CD8-positive, alpha-beta memory T cell (primary cell): ENCODE data around the gene KRT84. TPM values are rescaled to one million over a fixed set of nuclear protein-coding genes. Genes with fewer than 3 reads are reported as not detected.
"Not testable (repeated sequence)": the region's sequence is repeated elsewhere in the genome, so short reads cannot be mapped to it uniquely, and the experiment has no call there.

Experiments
- CTCF ChIA-PET: fragments of 350-600 bp; sonication (Branson Sonifier 250); formaldehyde crosslinking; loops from one replicate; lab custom pipeline; 2021; ENCODE audit warnings: antibody characterized with exemption; lab: Charles Lee
- POLR2A ChIA-PET: fragments of 350-600 bp; sonication (Branson Sonifier 250); formaldehyde crosslinking; loops from one replicate; lab custom pipeline; 2021; ENCODE audit warnings: antibody characterized with exemption; lab: Charles Lee
- DNase-seq, 5 donors: peaks; one replicate each; pipeline versions ENCODE4 v3.0.0 to v3.0.0-alpha.2; 2020 to 2022; ENCODE audit warnings: mixed read lengths in 1 of 5
- H3K27ac ChIP-seq: one replicate; pipeline ENCODE4 v1.7.0; 2013; ENCODE audit warnings: low read depth, mild to moderate bottlenecking, low read length, moderate library complexity
- H3K27me3 ChIP-seq: 2 replicates; pipeline ENCODE4 v1.7.0; 2013; ENCODE audit warnings: low read length, mild to moderate bottlenecking; ENCODE audit not compliant: insufficient read depth, poor library complexity, severe bottlenecking
- H3K36me3 ChIP-seq: 2 replicates; pipeline ENCODE4 v1.7.0; 2013; ENCODE audit warnings: mild to moderate bottlenecking, low read length, moderate library complexity; ENCODE audit not compliant: insufficient read depth
- H3K4me1 ChIP-seq: 2 replicates; pipeline ENCODE4 v1.7.0; 2013; ENCODE audit warnings: mild to moderate bottlenecking, low read length, moderate library complexity; ENCODE audit not compliant: insufficient read depth
- H3K4me3 ChIP-seq: 2 replicates; pipeline ENCODE4 v1.7.0; 2013; ENCODE audit warnings: mild to moderate bottlenecking, low read length
- H3K9me3 ChIP-seq: 2 replicates; pipeline ENCODE4 v1.7.0; 2013; ENCODE audit warnings: mild to moderate bottlenecking, low read length
- H3K27ac Mint-ChIP-seq, 8 donors: one replicate each; pipeline ENCODE4 v1.8.0; 2020 to 2021; ENCODE audit warnings: mixed read lengths in 8 of 8, mild to moderate bottlenecking in 6 of 8, inconsistent platforms in 3 of 8, moderate library complexity in 3 of 8
- H3K27me3 Mint-ChIP-seq, 2 donors: one replicate each; pipeline ENCODE4 v1.8.0; 2020 to 2021; ENCODE audit warnings: mixed read lengths in 2 of 2, mild to moderate bottlenecking in 1 of 2, moderate library complexity in 1 of 2
- H3K36me3 Mint-ChIP-seq, 3 donors: one replicate each; pipeline ENCODE4 v1.8.0; 2020 to 2021; ENCODE audit warnings: mixed read lengths in 3 of 3, inconsistent platforms in 1 of 3, mild to moderate bottlenecking in 1 of 3
- H3K4me1 Mint-ChIP-seq, 3 donors: one replicate each; pipeline ENCODE4 v1.8.0; 2020 to 2021; ENCODE audit warnings: mixed read lengths in 3 of 3, inconsistent platforms in 1 of 3, mild to moderate bottlenecking in 1 of 3
- H3K4me3 Mint-ChIP-seq, 7 donors: one replicate each; pipeline ENCODE4 v1.8.0; 2020 to 2021; ENCODE audit warnings: mixed read lengths in 7 of 7, mild to moderate bottlenecking in 6 of 7, moderate library complexity in 4 of 7, inconsistent platforms in 2 of 7
- H3K9me3 Mint-ChIP-seq, 5 donors: one replicate each; pipeline ENCODE4 v1.8.0; 2020 to 2022; ENCODE audit warnings: mixed read lengths in 5 of 5, mild to moderate bottlenecking in 3 of 5, moderate library complexity in 2 of 5, inconsistent platforms in 1 of 5
- polyA plus RNA-seq: library from polyadenylated mRNA; unstranded; fragments of 300-500 nt; fragmentation: Illumina TruSeq; gene quantifications from one replicate; pipeline ENCODE4 v1.2.3, GENCODE V29; 2021
- total RNA-seq, 2 experiments: library from RNA; stranded (reverse); gene quantifications; one replicate each; pipeline ENCODE4 v1.2.3, GENCODE V29; 2021

KRT84 gene
- total and polyA plus RNA-seq, 3 experiments from 2014 or later = not detected

DNA sequence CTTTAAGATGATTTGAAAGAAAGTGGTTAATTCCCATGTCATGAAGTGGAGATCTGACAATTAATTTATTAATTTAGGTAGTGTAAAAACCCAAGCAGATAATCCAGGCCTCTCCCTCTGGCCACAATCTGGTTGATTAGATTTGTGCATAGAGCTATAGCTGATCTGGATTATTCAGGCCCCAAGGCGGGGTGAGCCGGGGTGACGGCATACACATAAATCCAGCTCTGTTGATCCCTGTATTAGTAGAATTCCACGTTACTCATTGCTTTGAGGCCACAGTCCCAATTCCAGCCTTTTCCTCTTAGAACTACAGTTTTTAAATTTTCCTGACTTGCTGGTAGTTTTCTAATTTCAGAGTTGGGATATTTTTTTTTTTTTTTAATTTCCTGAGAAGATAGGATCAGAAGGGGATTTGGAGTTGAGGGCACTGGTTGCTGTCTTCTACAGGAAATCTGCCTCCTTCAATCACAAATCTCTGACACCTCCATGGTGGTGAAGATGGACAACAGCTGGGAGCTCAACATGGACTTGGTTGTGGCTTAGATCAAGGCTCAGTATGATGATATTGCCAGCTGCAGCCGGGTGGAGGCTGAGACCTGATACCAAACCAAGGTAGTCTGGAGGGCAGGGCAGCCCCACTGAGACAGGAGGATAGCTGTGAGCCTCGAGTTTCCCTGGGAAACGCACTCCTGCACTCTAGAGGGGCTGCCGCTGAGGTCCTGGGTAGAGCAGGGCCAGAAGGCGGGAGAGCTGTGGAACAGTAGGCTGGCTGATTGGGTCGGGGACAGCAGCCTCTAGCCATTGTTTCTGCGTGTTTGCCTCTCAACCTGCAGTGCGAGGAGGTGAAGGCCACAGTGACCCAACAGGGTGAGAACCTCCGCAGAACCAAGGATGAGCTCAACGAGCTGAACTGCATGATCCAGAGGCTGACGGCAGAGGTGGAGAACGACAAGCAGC is 37.6 kb downstream of the KRT84 start:
- no peak overlapping the region for H3K4me3 ChIP-seq
- H3K36me3 ChIP-seq = no peaks in the 10 kb centered on the region
- Mint-ChIP-seq H3K36me3 (no peaks in the 10 kb centered on the region), H3K4me3 (no peak overlapping the region), H3K9me3 (peaks cover 0 to 3% (median 0%) of the 10 kb centered on the region in 5 donors), H3K27ac (no peak overlapping the region), H3K4me1 (peaks cover 24 to 39% (median 28%) of the 10 kb centered on the region in 3 donors), H3K27me3 (peaks cover 5 to 12% of the 10 kb centered on the region in 2 donors)
- peaks cover 21% of the 10 kb centered on the region for H3K4me1 ChIP-seq
- H3K27ac ChIP-seq = no peak overlapping the region
- ChIA-PET CTCF (interaction anchor here (1.5 kb wide), 1 partner anchor 9 kb away, joined by 4 read pairs; no protein-coding TSS in a partner anchor), POLR2A (no interaction called here)
- no peak for DNase-seq
- no peaks in the 10 kb centered on the region for H3K9me3 ChIP-seq
- H3K27me3 ChIP-seq = no peaks in the 10 kb centered on the region

DNA sequence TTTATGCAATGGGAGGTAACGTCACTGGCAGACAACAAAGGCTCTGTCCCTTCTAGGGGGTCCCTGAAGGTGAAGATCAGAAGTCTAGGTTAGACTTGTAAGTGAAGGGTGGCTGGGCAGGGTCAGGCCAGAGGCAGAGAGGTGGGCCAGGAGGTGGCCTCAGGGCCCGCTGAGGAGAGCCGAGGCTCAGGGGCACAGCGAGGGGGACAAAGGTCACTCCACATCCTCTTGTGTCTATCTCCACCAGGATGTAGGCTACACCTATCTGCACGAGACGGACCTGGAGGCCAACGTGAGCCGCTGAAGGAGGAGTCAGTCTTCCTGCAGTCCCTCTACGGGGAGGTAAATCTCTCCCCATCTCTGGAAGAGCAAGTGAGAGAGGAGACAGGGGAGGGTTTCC is 38.4 kb downstream of the KRT84 start:
- peaks cover 14% of the 10 kb centered on the region for H3K4me1 ChIP-seq
- DNase-seq = peak in 1 of 5 donors; percentile 8
- Mint-ChIP-seq H3K27ac (no peak overlapping the region), H3K9me3 (peaks cover 0 to 3% (median 0%) of the 10 kb centered on the region in 5 donors), H3K36me3 (no peaks in the 10 kb centered on the region), H3K4me1 (peaks cover 16 to 32% (median 22%) of the 10 kb centered on the region in 3 donors), H3K4me3 (no peak overlapping the region), H3K27me3 (peaks cover 5 to 15% of the 10 kb centered on the region in 2 donors)
- ChIA-PET POLR2A (no interaction called here), CTCF (no interaction called here)
- H3K27me3 ChIP-seq = no peaks in the 10 kb centered on the region
- no peak overlapping the region for H3K4me3 ChIP-seq
- no peak overlapping the region for H3K27ac ChIP-seq
- no peaks in the 10 kb centered on the region for H3K9me3 ChIP-seq
- H3K36me3 ChIP-seq = no peaks in the 10 kb centered on the region

DNA sequence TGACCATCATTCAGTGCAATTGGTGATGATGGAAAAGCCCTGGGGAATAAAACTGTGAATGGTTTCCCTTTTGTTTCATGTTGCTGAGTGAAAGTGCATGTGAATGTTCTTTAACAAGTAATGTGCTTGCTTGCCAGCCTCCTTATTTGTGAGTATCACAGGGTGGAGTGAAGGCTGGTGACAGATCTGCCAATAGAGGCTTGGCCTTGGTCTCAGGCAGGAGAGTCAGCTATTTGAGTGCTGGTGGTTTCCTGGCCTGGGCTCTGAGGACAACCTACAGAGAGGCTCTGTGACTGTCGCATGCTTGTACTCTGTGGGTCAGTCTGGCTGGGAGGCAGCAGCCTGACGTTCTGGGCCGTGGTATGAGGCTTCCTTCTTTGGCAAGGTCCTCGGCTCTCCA is 38.9 kb downstream of the KRT84 start:
- H3K27ac ChIP-seq = no peak overlapping the region
- H3K27ac Mint-ChIP-seq = no peak overlapping the region
- no peaks in the 10 kb centered on the region for H3K36me3 Mint-ChIP-seq
- H3K9me3 Mint-ChIP-seq = peaks cover 0 to 3% (median 0%) of the 10 kb centered on the region in 5 donors
- no peak for DNase-seq
- H3K9me3 ChIP-seq = no peaks in the 10 kb centered on the region
- POLR2A ChIA-PET = no interaction called here
- CTCF ChIA-PET = interaction anchor here (1.3 kb wide), 1 partner anchor 26 kb away, joined by 3 read pairs; no protein-coding TSS in a partner anchor
- no peak overlapping the region for H3K4me3 Mint-ChIP-seq
- no peaks in the 10 kb centered on the region for H3K27me3 ChIP-seq
- no peaks in the 10 kb centered on the region for H3K36me3 ChIP-seq
- peaks cover 12 to 28% (median 18%) of the 10 kb centered on the region in 3 donors for H3K4me1 Mint-ChIP-seq
- H3K4me1 ChIP-seq = peaks cover 10% of the 10 kb centered on the region
- H3K4me3 ChIP-seq = no peak overlapping the region
- H3K27me3 Mint-ChIP-seq = peaks cover 8 to 17% of the 10 kb centered on the region in 2 donors

DNA sequence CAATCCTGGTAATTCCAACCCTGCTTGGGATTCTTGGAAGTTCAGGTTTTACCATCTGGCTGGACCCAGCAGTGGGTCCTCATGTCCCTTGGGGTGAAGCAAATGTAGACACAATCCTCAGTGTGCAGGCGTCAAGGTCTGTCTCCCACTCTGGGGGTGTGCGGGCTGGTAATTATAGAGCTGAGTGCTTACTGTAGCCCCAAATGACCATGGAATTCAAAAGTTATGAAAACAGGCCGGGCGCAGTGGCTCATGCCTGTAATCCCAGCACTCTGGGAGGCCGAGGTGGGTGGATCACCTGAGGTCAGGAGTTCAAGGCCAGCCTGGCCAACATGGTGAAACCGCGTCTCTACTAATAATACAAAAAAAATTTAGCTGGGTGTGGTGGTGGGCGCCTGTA is 40.4 kb downstream of the KRT84 start:
- H3K36me3 Mint-ChIP-seq, POLR2A ChIA-PET, H3K9me3 ChIP-seq, H3K4me1 ChIP-seq, H3K4me3 ChIP-seq, H3K27me3 ChIP-seq, H3K36me3 ChIP-seq, DNase-seq, H3K27ac ChIP-seq, H3K9me3 Mint-ChIP-seq, H3K27ac Mint-ChIP-seq, H3K4me3 Mint-ChIP-seq: not testable (repeated sequence)
- CTCF ChIA-PET = interaction anchor here (1.3 kb wide), 1 partner anchor 27 kb away, joined by 3 read pairs; no protein-coding TSS in a partner anchor
- H3K27me3 Mint-ChIP-seq = peaks cover 18 to 19% of the 10 kb centered on the region in 2 donors
- H3K4me1 Mint-ChIP-seq = peaks cover 5 to 17% (median 5%) of the 10 kb centered on the region in 3 donors

DNA sequence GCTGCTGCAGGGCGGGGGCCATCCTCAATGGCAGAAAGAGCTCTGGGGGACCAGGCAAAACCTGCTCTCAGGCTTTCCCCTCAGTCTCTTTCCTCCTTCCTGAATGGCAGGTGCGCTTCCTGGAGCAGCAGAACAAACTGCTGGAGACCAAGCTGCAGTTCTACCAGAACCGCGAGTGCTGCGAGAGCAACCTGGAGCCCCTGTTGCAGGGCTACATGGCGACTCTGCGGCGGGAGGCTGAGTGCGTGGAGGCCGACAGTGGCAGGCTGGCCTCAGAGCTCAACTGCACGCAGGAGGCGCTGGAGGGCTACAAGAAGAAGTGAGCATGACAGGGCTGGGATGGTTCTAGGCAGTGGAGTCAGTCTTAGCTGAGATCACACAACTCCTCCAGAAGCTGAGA is 41.3 kb downstream of the KRT84 start:
- ChIA-PET CTCF (interaction anchor here (0.7 kb wide), 1 partner anchor 17 kb away, joined by 3 read pairs; no protein-coding TSS in a partner anchor), POLR2A (no interaction called here)
- Mint-ChIP-seq H3K27me3 (peaks cover 23% of the 10 kb centered on the region in 2 donors), H3K36me3 (no peaks in the 10 kb centered on the region), H3K27ac (no peak overlapping the region), H3K9me3 (peaks cover 0 to 3% (median 0%) of the 10 kb centered on the region in 5 donors), H3K4me3 (no peak overlapping the region), H3K4me1 (peaks cover under 1 to 11% (median 1%) of the 10 kb centered on the region in 3 donors)
- peak in 1 of 5 donors; percentile 30 for DNase-seq
- no peaks in the 10 kb centered on the region for H3K9me3 ChIP-seq
- H3K4me3 ChIP-seq = no peak overlapping the region
- no peaks in the 10 kb centered on the region for H3K4me1 ChIP-seq
- H3K36me3 ChIP-seq = no peaks in the 10 kb centered on the region
- H3K27me3 ChIP-seq = no peaks in the 10 kb centered on the region
- no peak overlapping the region for H3K27ac ChIP-seq

DNA sequence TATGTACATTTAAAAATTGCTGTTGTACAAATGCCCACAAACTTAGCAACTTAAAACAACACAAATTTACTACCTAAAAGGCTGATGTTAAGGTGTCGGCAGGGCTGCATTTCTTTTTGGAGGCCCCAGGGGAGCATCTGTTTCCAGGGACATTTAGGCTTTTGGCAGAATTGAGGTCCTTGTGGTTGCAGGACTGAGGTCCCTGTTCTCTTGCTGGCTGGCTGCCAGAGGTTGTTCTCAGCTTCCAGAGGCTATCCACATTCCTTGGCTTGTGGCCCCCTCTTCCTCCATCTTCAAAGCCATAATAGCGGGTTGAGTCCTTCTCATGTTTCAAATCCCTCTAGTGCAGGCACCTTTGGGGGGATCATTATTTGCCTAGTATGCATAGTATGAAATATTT is 41.9 kb downstream of the KRT84 start:
- Histone ChIP-seq H3K4me3 (no peak overlapping the region), H3K9me3 (no peaks in the 10 kb centered on the region), H3K27ac (no peak overlapping the region), H3K36me3 (no peaks in the 10 kb centered on the region), H3K27me3 (no peaks in the 10 kb centered on the region), H3K4me1 (no peaks in the 10 kb centered on the region)
- H3K27ac Mint-ChIP-seq = no peak overlapping the region
- ChIA-PET POLR2A (no interaction called here), CTCF (interaction anchor here (0.7 kb wide), 1 partner anchor 16 kb away, joined by 3 read pairs; no protein-coding TSS in a partner anchor)
- H3K4me3 Mint-ChIP-seq = no peak overlapping the region
- peaks cover 23 to 28% of the 10 kb centered on the region in 2 donors for H3K27me3 Mint-ChIP-seq
- H3K9me3 Mint-ChIP-seq = peaks cover 0 to 3% (median 0%) of the 10 kb centered on the region in 5 donors
- peak in 1 of 5 donors; percentile 6 for DNase-seq
- H3K36me3 Mint-ChIP-seq = no peaks in the 10 kb centered on the region
- peaks cover 0 to 5% (median 0%) of the 10 kb centered on the region in 3 donors for H3K4me1 Mint-ChIP-seq

DNA sequence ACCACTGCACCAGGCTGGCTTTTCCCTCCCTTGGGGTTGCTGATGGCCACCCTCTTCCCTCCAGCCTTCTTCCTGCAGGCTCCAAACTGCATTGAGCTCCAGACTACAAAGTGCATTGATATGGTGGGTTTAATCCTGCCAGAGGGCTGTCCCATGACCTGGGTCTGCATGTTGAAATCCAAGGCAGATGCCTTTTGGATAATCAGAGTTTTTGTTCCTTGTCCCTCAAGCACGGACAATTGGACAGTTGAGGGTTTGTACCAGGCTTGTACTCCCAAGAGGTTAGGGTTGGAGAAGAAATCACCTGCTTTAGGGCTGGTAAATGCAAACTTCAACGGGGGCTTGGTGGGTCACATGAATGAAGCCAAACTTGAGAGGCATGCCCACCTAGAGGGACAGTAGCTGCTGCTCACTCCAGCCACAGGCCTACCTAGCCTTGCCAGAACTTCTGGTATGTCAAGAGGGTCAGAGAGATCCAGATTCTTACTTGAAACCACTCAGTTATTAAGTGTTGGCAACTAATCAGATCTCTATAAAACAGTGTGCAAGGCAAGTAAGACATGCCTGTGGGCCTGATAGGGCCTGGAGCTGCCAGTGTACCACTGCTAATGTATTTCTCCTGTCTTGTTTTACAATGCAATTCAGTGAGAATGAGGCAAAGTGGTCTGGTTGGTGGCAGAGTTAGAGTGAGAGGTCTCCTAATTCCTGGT is 42.5 kb downstream of the KRT84 start:
- peak in 1 of 5 donors; percentile 14 for DNase-seq
- H3K27ac Mint-ChIP-seq = no peak overlapping the region
- Histone ChIP-seq H3K4me3 (no peak overlapping the region), H3K36me3 (no peaks in the 10 kb centered on the region), H3K27ac (no peak overlapping the region), H3K9me3 (no peaks in the 10 kb centered on the region), H3K4me1 (no peaks in the 10 kb centered on the region), H3K27me3 (no peaks in the 10 kb centered on the region)
- ChIA-PET POLR2A (no interaction called here), CTCF (no interaction called here)
- peaks cover 18 to 28% of the 10 kb centered on the region in 2 donors for H3K27me3 Mint-ChIP-seq
- no peaks in the 10 kb centered on the region for H3K4me1 Mint-ChIP-seq
- no peak overlapping the region for H3K4me3 Mint-ChIP-seq
- no peaks in the 10 kb centered on the region for H3K36me3 Mint-ChIP-seq
- peaks cover 0 to 3% (median 0%) of the 10 kb centered on the region in 5 donors for H3K9me3 Mint-ChIP-seq
